H1 (cell line): ENCODE results near the gene UHRF1.

Source experiments
- RNF2 ChIP-seq: fragments of 200-900, 300-1000 bp; sonication (generic); IDR thresholded peaks from 2 replicates; pipeline ENCODE4 v1.7.1; 2016; ENCODE audit warnings: borderline replicate concordance, low read depth, mild to moderate bottlenecking, antibody characterized with exemption, low read length; ENCODE audit not compliant: poor library complexity, severe bottlenecking; ENCODE audit errors: missing control alignments
- TBP ChIP-seq: IDR thresholded peaks from 2 replicates; pipeline ENCODE4 v1.6.1; 2011; ENCODE audit warnings: low read depth, low read length, improper control_type of control experiment
- TEAD4 ChIP-seq: IDR thresholded peaks from 2 replicates; pipeline ENCODE4 v1.6.1; 2012; ENCODE audit warnings: low read depth, low read length, inconsistent platforms, mixed read lengths

DNA sequence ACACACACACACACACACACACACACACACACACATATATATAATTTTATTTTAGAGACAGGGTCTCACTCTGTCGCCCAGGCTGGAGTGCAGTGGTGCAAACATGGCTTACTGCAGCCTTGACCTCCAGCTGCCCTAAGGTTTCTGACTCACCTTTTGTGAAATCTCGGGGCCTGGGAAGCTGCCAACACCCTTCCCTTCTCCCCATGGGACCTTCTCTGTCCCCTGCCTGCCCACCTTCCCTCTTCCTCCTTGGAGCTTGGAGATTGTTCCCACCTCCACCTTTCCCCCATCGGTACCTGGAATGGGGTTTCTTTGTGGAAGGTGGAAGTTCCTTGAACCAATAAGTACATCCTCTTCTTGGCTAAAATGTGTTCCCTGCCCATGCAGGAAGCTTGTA lies 12.9 kb upstream of the UHRF1 start:
- no peak for TF ChIP-seq TBP
- TF ChIP-seq TEAD4 = no peak
- no peak for TF ChIP-seq RNF2
